ENCODE data around the gene THSD7A.

GRCh38 chr7:11833431-11833830, 1.4 kb upstream of the THSD7A start:
- TF ChIP-seq, protein P1, sequence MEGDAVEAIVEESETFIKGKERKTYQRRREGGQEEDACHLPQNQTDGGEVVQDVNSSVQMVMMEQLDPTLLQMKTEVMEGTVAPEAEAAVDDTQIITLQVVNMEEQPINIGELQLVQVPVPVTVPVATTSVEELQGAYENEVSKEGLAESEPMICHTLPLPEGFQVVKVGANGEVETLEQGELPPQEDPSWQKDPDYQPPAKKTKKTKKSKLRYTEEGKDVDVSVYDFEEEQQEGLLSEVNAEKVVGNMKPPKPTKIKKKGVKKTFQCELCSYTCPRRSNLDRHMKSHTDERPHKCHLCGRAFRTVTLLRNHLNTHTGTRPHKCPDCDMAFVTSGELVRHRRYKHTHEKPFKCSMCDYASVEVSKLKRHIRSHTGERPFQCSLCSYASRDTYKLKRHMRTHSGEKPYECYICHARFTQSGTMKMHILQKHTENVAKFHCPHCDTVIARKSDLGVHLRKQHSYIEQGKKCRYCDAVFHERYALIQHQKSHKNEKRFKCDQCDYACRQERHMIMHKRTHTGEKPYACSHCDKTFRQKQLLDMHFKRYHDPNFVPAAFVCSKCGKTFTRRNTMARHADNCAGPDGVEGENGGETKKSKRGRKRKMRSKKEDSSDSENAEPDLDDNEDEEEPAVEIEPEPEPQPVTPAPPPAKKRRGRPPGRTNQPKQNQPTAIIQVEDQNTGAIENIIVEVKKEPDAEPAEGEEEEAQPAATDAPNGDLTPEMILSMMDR (IDR thresholded peaks at IDR 0.05; ENCODE audit: insufficient read depth, low read depth, low read length): no peak
- no peak for TF ChIP-seq EZH2 (IDR thresholded peaks at IDR 0.05; ENCODE audit: insufficient read depth, low read length)
